GM12892 (cell line): Measurements from ENCODE around the gene USPL1.

ENCODE experiments used
- DNase-seq: peaks from one replicate; pipeline ENCODE4 v3.0.0; 2011; ENCODE audit not compliant: insufficient read length
- FAIRE-seq: peaks from 2 replicates; lab custom pipeline; 2011; peaks lifted over from hg19 to GRCh38; lab: Jason Lieb, UNC
- POLR2A ChIP-seq: IDR thresholded peaks from 2 replicates; pipeline ENCODE4 v1.6.1; 2011; ENCODE audit warnings: low read depth, low read length, control low read depth
- POLR2AphosphoS5 ChIP-seq: IDR thresholded peaks from 2 replicates; pipeline ENCODE4 v1.6.1; 2011; ENCODE audit warnings: low read depth, low read length, control low read depth
- TAF1 ChIP-seq: IDR thresholded peaks from 2 replicates; pipeline ENCODE4 v1.6.1; 2011; ENCODE audit warnings: low read depth, mild to moderate bottlenecking, control low read depth, low read length, borderline replicate concordance

USPL1 gene

DNA sequence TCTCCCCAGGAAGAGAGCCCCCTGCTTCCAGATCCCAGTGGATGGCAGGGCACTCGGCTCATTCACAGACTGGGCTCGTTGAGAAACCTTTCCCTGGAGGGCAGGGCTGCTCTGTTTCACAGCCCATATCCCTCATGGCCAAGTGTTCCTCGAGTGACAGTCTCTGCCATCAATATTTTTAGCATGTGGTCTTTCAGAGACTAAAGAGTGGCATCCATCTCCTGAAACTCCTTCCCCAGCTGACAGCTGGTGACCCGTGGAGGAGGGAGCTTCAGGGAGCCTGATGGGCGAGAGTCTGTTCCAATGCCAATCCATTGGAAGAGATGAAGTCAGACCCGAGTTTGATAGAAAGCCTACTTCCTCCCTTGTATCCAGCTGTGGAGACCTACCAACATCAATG is 86.9 kb downstream of the USPL1 start:
- no peak for FAIRE-seq

GRCh38 chr13:30705680-30706079 is 88.0 kb downstream of the USPL1 start:
- TF ChIP-seq TAF1 (no peak), POLR2A (no peak), POLR2AphosphoS5 (no peak)
- DNase-seq = no peak

More for the DNA sequence above, 86.9 kb downstream of the USPL1 start:
- no peak for DNase-seq
- no peak for TF ChIP-seq POLR2AphosphoS5
- TF ChIP-seq TAF1 = no peak
- no peak for TF ChIP-seq POLR2A

DNA sequence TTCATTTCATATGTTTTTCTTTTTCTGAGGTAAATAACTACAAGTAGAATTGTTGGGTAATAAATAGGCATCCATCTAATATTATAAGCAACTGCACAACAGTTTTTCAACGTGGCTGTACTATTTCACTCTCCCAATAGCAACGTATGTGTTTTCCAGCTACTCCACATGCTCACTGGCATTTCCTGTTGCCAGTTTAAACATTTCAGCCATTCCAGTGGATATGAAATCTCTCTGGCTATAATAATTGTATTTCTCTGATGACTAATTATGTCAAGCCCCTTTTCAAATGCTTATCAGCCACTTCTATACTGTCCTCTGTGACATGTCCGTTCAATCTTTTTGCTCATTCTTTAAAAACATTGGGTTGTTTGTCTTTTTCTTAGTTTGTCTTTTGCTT is 90.8 kb downstream of the USPL1 start:
- TF ChIP-seq TAF1 (no peak), POLR2A (no peak), POLR2AphosphoS5 (no peak)
- no peak for DNase-seq
- FAIRE-seq = no peak

More at GRCh38 chr13:30705680-30706079, 88.0 kb downstream of the USPL1 start:
- no peak for FAIRE-seq
